ENCODE measurements around the gene PDCL2.
"Not testable (repeated sequence)": the region's sequence is repeated elsewhere in the genome, so short reads cannot be mapped to it uniquely, and the experiment has no call there.

The PDCL2 gene

GRCh38 chr4:55611358-55612059, 19.5 kb upstream of the PDCL2 start:
- H3K4me1 Mint-ChIP-seq (ENCODE audit: low read depth) = peaks cover 5% of the 10 kb centered on the region
- H3K27ac Mint-ChIP-seq = no peak overlapping the region
- H3K4me3 Mint-ChIP-seq = no peak overlapping the region
- DNase-seq = no peak
- no peaks in the 10 kb centered on the region for H3K36me3 Mint-ChIP-seq (ENCODE audit: low read depth)
- H3K27me3 Mint-ChIP-seq = peaks cover 3% of the 10 kb centered on the region
- no peaks in the 10 kb centered on the region for H3K9me3 Mint-ChIP-seq

- Mint-ChIP-seq H3K27ac (no peak overlapping the region), H3K4me3 (no peak overlapping the region), H3K27me3 (peaks cover 4% of the 10 kb centered on the region), H3K9me3 (no peaks in the 10 kb centered on the region), H3K4me1 (ENCODE audit: low read depth) (peaks cover 5% of the 10 kb centered on the region), H3K36me3 (ENCODE audit: low read depth) (no peaks in the 10 kb centered on the region)
- no peak for DNase-seq
These were observed 18.3 kb upstream of the PDCL2 start for GRCh38 chr4:55610381-55610780.

GRCh38 chr4:55609393-55609866, 17.4 kb upstream of the PDCL2 start:
- no peak overlapping the region for H3K27ac Mint-ChIP-seq
- no peak for DNase-seq
- peaks cover 5% of the 10 kb centered on the region for H3K4me1 Mint-ChIP-seq (ENCODE audit: low read depth)
- no peaks in the 10 kb centered on the region for H3K36me3 Mint-ChIP-seq (ENCODE audit: low read depth)
- no peaks in the 10 kb centered on the region for H3K9me3 Mint-ChIP-seq
- H3K4me3 Mint-ChIP-seq = no peak overlapping the region
- H3K27me3 Mint-ChIP-seq = peaks cover 7% of the 10 kb centered on the region

- Mint-ChIP-seq H3K27ac (no peak overlapping the region), H3K4me3 (no peak overlapping the region), H3K4me1 (ENCODE audit: low read depth) (peaks cover 5% of the 10 kb centered on the region), H3K27me3 (peaks cover 7% of the 10 kb centered on the region), H3K9me3 (no peaks in the 10 kb centered on the region), H3K36me3 (ENCODE audit: low read depth) (no peaks in the 10 kb centered on the region)
- DNase-seq = no peak
These were observed 16.5 kb upstream of the PDCL2 start for GRCh38 chr4:55608591-55608990.

- no peak for DNase-seq
- H3K4me1 Mint-ChIP-seq (ENCODE audit: low read depth) = peaks cover 5% of the 10 kb centered on the region
- H3K36me3 Mint-ChIP-seq (ENCODE audit: low read depth) = no peaks in the 10 kb centered on the region
- H3K27ac Mint-ChIP-seq = no peak overlapping the region
- H3K4me3 Mint-ChIP-seq = no peak overlapping the region
- H3K9me3 Mint-ChIP-seq = no peaks in the 10 kb centered on the region
- peaks cover 9% of the 10 kb centered on the region for H3K27me3 Mint-ChIP-seq
These were observed 13.0 kb upstream of the PDCL2 start for GRCh38 chr4:55604996-55605395.

- DNase-seq = no peak
- H3K9me3 Mint-ChIP-seq = no peaks in the 10 kb centered on the region
- no peaks in the 10 kb centered on the region for H3K36me3 Mint-ChIP-seq (ENCODE audit: low read depth)
- H3K4me3 Mint-ChIP-seq = no peak overlapping the region
- no peaks in the 10 kb centered on the region for H3K4me1 Mint-ChIP-seq (ENCODE audit: low read depth)
- peaks cover 12% of the 10 kb centered on the region for H3K27me3 Mint-ChIP-seq
- H3K27ac Mint-ChIP-seq = no peak overlapping the region
These were observed 8.6 kb upstream of the PDCL2 start for GRCh38 chr4:55600640-55601039.

- no peaks in the 10 kb centered on the region for H3K4me1 Mint-ChIP-seq (ENCODE audit: low read depth)
- DNase-seq = no peak
- peaks cover 7% of the 10 kb centered on the region for H3K27me3 Mint-ChIP-seq
- no peak overlapping the region for H3K27ac Mint-ChIP-seq
- no peaks in the 10 kb centered on the region for H3K9me3 Mint-ChIP-seq
- H3K4me3 Mint-ChIP-seq = no peak overlapping the region
- no peaks in the 10 kb centered on the region for H3K36me3 Mint-ChIP-seq (ENCODE audit: low read depth)
These were observed 6.6 kb upstream of the PDCL2 start for GRCh38 chr4:55598641-55599040.

GRCh38 chr4:55588160-55588559, 3.9 kb downstream of the PDCL2 start:
- no peak overlapping the region for H3K4me3 Mint-ChIP-seq
- peaks cover 26% of the 10 kb centered on the region for H3K27me3 Mint-ChIP-seq
- no peak for DNase-seq
- no peak overlapping the region for H3K27ac Mint-ChIP-seq
- no peaks in the 10 kb centered on the region for H3K36me3 Mint-ChIP-seq (ENCODE audit: low read depth)
- peaks cover 12% of the 10 kb centered on the region for H3K9me3 Mint-ChIP-seq
- no peaks in the 10 kb centered on the region for H3K4me1 Mint-ChIP-seq (ENCODE audit: low read depth)

- H3K27ac Mint-ChIP-seq; H3K4me3 Mint-ChIP-seq; H3K4me1 Mint-ChIP-seq (ENCODE audit: low read depth); H3K9me3 Mint-ChIP-seq; DNase-seq; H3K36me3 Mint-ChIP-seq (ENCODE audit: low read depth): not testable (repeated sequence)
- peaks cover 11% of the 10 kb centered on the region for H3K27me3 Mint-ChIP-seq
These were observed 9.3 kb downstream of the PDCL2 start for GRCh38 chr4:55582773-55583172.

GRCh38 chr4:55578341-55579010, 13.6 kb downstream of the PDCL2 start:
- H3K4me1 Mint-ChIP-seq (ENCODE audit: low read depth) = peaks cover 6% of the 10 kb centered on the region
- H3K9me3 Mint-ChIP-seq = peaks cover 22% of the 10 kb centered on the region
- no peak for DNase-seq
- peaks cover 3% of the 10 kb centered on the region for H3K27me3 Mint-ChIP-seq
- no peak overlapping the region for H3K27ac Mint-ChIP-seq
- H3K4me3 Mint-ChIP-seq = no peak overlapping the region
- peaks cover 4% of the 10 kb centered on the region for H3K36me3 Mint-ChIP-seq (ENCODE audit: low read depth)

- H3K27me3 Mint-ChIP-seq = peaks cover 4% of the 10 kb centered on the region
- peaks cover 17% of the 10 kb centered on the region for H3K9me3 Mint-ChIP-seq
- H3K4me1 Mint-ChIP-seq (ENCODE audit: low read depth) = peaks cover 6% of the 10 kb centered on the region
- H3K4me3 Mint-ChIP-seq = no peak overlapping the region
- no peak for DNase-seq
- H3K36me3 Mint-ChIP-seq (ENCODE audit: low read depth) = peaks cover 4% of the 10 kb centered on the region
- H3K27ac Mint-ChIP-seq = no peak overlapping the region
These were observed 16.5 kb downstream of the PDCL2 start for GRCh38 chr4:55575513-55575912.

GRCh38 chr4:55574252-55574651, 17.8 kb downstream of the PDCL2 start:
- DNase-seq = no peak
- Mint-ChIP-seq H3K27ac (no peak overlapping the region), H3K4me3 (no peak overlapping the region), H3K36me3 (ENCODE audit: low read depth) (peaks cover 4% of the 10 kb centered on the region), H3K27me3 (peaks cover 7% of the 10 kb centered on the region), H3K4me1 (ENCODE audit: low read depth) (peaks cover 6% of the 10 kb centered on the region), H3K9me3 (peaks cover 17% of the 10 kb centered on the region)

GRCh38 chr4:55571806-55572205, 20.2 kb downstream of the PDCL2 start:
- H3K9me3 Mint-ChIP-seq = peaks cover 17% of the 10 kb centered on the region
- H3K27me3 Mint-ChIP-seq = peaks cover 14% of the 10 kb centered on the region
- no peak for DNase-seq
- peaks cover 4% of the 10 kb centered on the region for H3K36me3 Mint-ChIP-seq (ENCODE audit: low read depth)
- no peak overlapping the region for H3K4me3 Mint-ChIP-seq
- H3K4me1 Mint-ChIP-seq (ENCODE audit: low read depth) = peaks cover 6% of the 10 kb centered on the region
- no peak overlapping the region for H3K27ac Mint-ChIP-seq

GRCh38 chr4:55568905-55569504, 23.0 kb downstream of the PDCL2 start:
- H3K4me3 Mint-ChIP-seq = no peak overlapping the region
- no peaks in the 10 kb centered on the region for H3K4me1 Mint-ChIP-seq (ENCODE audit: low read depth)
- H3K36me3 Mint-ChIP-seq (ENCODE audit: low read depth) = no peaks in the 10 kb centered on the region
- H3K9me3 Mint-ChIP-seq = no peaks in the 10 kb centered on the region
- DNase-seq = no peak
- H3K27me3 Mint-ChIP-seq = peaks cover 14% of the 10 kb centered on the region
- no peak overlapping the region for H3K27ac Mint-ChIP-seq

GRCh38 chr4:55561889-55562288, 30.2 kb downstream of the PDCL2 start:
- peaks cover 11% of the 10 kb centered on the region for H3K4me1 Mint-ChIP-seq (ENCODE audit: low read depth)
- H3K36me3 Mint-ChIP-seq (ENCODE audit: low read depth) = no peaks in the 10 kb centered on the region
- H3K27me3 Mint-ChIP-seq = peaks cover 10% of the 10 kb centered on the region
- DNase-seq = no peak
- H3K27ac Mint-ChIP-seq = no peak overlapping the region
- H3K9me3 Mint-ChIP-seq = peaks cover 3% of the 10 kb centered on the region
- no peak overlapping the region for H3K4me3 Mint-ChIP-seq

All from activated T-cell treated with anti-CD3 and anti-CD28 coated beads, Interleukin-2, amount 50 U/mL, for 24 hours (primary cell).